HG03469 (cell line): ENCODE measurements around the gene UHRF2.
"Not testable (repeated sequence)": the region's sequence is repeated elsewhere in the genome, so short reads cannot be mapped to it uniquely, and the experiment has no call there.

Experiments
- ATAC-seq: cut with Tn5 transposase; IDR thresholded peaks from one replicate; pipeline ENCODE4 v1.9.1; 2021; ENCODE audit warnings: mild to moderate bottlenecking, moderate library complexity, moderate number of reproducible peaks; ENCODE audit not compliant: unreplicated experiment

Gene UHRF2

GRCh38 chr9:6428940-6429889, 16.2 kb downstream of the UHRF2 start:
- ATAC-seq, result peak; percentile 88

- no peak for ATAC-seq
These were observed 18.0 kb downstream of the UHRF2 start for GRCh38 chr9:6431038-6431437.

- ATAC-seq, result no peak
These were observed 20.4 kb downstream of the UHRF2 start for GRCh38 chr9:6433410-6433809.

- no peak for ATAC-seq
These were observed 26.2 kb downstream of the UHRF2 start for GRCh38 chr9:6439051-6439703.

- ATAC-seq, result no peak
These were observed 27.4 kb downstream of the UHRF2 start for GRCh38 chr9:6440405-6440804.

- ATAC-seq, result no peak
These were observed 28.3 kb downstream of the UHRF2 start for GRCh38 chr9:6441269-6441668.

- no peak for ATAC-seq
These were observed 30.7 kb downstream of the UHRF2 start for GRCh38 chr9:6443661-6444060.

- ATAC-seq, result no peak
These were observed 31.1 kb downstream of the UHRF2 start for GRCh38 chr9:6444128-6444527.

GRCh38 chr9:6449086-6449485, 36.1 kb downstream of the UHRF2 start:
- no peak for ATAC-seq

- no peak for ATAC-seq
These were observed 36.6 kb downstream of the UHRF2 start for GRCh38 chr9:6449645-6450044.

GRCh38 chr9:6450641-6451375, 37.8 kb downstream of the UHRF2 start:
- ATAC-seq, result no peak

- ATAC-seq, result not testable (repeated sequence)
These were observed 42.3 kb downstream of the UHRF2 start for GRCh38 chr9:6455292-6455691.

GRCh38 chr9:6458704-6459103, 45.7 kb downstream of the UHRF2 start:
- not testable (repeated sequence) for ATAC-seq

- ATAC-seq, result no peak
These were observed 46.7 kb downstream of the UHRF2 start for GRCh38 chr9:6459718-6460117.

GRCh38 chr9:6460189-6460768, 47.3 kb downstream of the UHRF2 start:
- ATAC-seq, result no peak

- ATAC-seq, result no peak
These were observed 48.6 kb downstream of the UHRF2 start for GRCh38 chr9:6461619-6462018.

GRCh38 chr9:6467006-6467625, 54.1 kb downstream of the UHRF2 start:
- no peak for ATAC-seq

- no peak for ATAC-seq
These were observed 58.3 kb downstream of the UHRF2 start for GRCh38 chr9:6471231-6471850.

- ATAC-seq, result no peak
These were observed 60.2 kb downstream of the UHRF2 start for GRCh38 chr9:6473151-6473550.

- ATAC-seq, result no peak
These were observed 67.0 kb downstream of the UHRF2 start for GRCh38 chr9:6479959-6480358.
